ENCODE measurements around the gene SULT1A1.
"Not testable (repeated sequence)": the region's sequence is repeated elsewhere in the genome, so short reads cannot be mapped to it uniquely, and the experiment has no call there.

- TF ChIP-seq CTCF (IDR thresholded peaks at IDR 0.05; ENCODE audit: low read depth, low read length, missing input control); RAD21 (IDR thresholded peaks at IDR 0.05); GABPA (IDR thresholded peaks at IDR 0.05 in 1 of 2, conservative IDR thresholded peaks at IDR 0.05 in 1 of 2); YY1 (IDR thresholded peaks at IDR 0.05); SP1 (IDR thresholded peaks at IDR 0.05); REST (IDR thresholded peaks at IDR 0.05); HNF4A (conservative IDR thresholded peaks at IDR 0.05); MAX (IDR thresholded peaks at IDR 0.05); TAF1 (conservative IDR thresholded peaks at IDR 0.05); EGR1 (IDR thresholded peaks at IDR 0.05; ENCODE audit: low read depth in 2 of 2); ZBTB33 (IDR thresholded peaks at IDR 0.05); ATF3 (IDR thresholded peaks at IDR 0.05): not testable (repeated sequence)
Observed at GRCh38 chr16:28616224-28616577, 6.4 kb upstream of the SULT1A1 start.
